ENCODE data around the gene RNPEP.

RNPEP gene

GRCh38 chr1:201999625-202000238 is 17.3 kb downstream of the RNPEP start:
- no peak overlapping the region for H3K4me3 ChIP-seq (ENCODE audit: control insufficient read depth, low read depth, low read length)
- TF ChIP-seq, protein P1, sequence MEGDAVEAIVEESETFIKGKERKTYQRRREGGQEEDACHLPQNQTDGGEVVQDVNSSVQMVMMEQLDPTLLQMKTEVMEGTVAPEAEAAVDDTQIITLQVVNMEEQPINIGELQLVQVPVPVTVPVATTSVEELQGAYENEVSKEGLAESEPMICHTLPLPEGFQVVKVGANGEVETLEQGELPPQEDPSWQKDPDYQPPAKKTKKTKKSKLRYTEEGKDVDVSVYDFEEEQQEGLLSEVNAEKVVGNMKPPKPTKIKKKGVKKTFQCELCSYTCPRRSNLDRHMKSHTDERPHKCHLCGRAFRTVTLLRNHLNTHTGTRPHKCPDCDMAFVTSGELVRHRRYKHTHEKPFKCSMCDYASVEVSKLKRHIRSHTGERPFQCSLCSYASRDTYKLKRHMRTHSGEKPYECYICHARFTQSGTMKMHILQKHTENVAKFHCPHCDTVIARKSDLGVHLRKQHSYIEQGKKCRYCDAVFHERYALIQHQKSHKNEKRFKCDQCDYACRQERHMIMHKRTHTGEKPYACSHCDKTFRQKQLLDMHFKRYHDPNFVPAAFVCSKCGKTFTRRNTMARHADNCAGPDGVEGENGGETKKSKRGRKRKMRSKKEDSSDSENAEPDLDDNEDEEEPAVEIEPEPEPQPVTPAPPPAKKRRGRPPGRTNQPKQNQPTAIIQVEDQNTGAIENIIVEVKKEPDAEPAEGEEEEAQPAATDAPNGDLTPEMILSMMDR (conservative IDR thresholded peaks at IDR 0.05; ENCODE audit: control insufficient read depth, insufficient read depth, low read depth, low read length): peak; percentile 84
- DNase-seq (ENCODE audit: low read depth): peak; percentile 55

DNA sequence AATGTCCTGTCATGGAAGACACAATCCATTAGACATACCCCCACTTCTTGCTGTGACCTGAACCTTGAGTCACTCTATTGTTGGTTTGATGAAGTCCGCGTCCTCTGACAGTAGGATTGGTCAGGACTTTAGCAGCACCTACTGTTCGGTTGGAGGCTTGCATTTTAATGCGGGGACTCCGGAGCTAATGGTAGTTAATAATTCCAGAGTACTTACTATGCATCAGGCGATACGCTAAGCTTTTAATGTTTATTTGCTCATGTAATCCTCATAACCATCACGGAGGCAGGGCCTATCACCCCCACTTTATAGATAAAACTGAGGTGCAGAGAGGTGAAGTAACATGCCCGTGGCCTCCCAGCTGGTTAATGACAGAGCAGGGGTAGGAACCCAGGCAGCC is 20.1 kb downstream of the RNPEP start:
- H3K4me3 ChIP-seq (ENCODE audit: control insufficient read depth, low read depth, low read length): no peak overlapping the region
- DNase-seq (ENCODE audit: low read depth): no peak
- TF ChIP-seq, protein P1 (conservative IDR thresholded peaks at IDR 0.05; ENCODE audit: control insufficient read depth, insufficient read depth, low read depth, low read length): no peak

DNA sequence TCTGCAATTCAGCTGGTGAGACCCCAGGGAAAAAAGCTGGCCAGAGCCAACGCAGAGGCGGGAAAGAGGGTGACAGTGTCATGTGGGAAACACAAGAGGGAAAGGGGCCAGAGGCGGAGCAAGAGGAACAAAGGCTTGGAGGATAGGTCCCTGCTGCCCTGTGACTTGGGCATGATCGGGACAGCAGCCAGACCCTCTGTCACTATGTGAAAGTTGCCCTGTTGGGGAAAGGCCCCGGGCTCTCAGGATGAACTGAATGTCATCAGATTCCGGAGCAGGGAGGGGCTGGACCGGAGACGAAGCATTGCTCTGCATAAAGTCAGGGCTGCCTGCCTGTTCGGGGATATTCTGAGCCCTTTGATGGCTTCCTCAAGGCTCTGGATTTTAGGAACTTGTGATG is 22.3 kb downstream of the RNPEP start:
- TF ChIP-seq, protein P1 (conservative IDR thresholded peaks at IDR 0.05; ENCODE audit: control insufficient read depth, insufficient read depth, low read depth, low read length): no peak
- no peak for DNase-seq (ENCODE audit: low read depth)

DNA sequence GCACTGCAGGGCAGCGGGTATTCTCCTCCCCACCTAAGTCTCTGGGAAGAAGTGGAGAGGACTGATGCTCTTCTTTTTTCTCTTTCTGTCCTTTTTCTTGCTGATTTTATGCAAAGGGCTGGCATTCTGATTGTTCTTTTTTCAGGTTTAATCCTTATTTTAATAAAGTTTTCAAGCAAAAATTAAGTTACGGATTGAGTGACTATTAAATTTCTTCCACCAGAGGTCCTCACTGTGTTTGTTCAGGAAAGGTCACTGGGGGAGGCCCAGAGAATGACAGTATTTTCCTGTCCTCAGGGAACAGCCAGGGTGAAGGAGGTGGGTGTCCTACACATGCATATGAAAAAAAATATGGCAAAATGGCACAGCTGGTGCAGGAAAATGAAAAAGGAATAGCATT is 23.5 kb downstream of the RNPEP start:
- DNase-seq (ENCODE audit: low read depth): peak; percentile 37
- no peak overlapping the region for H3K4me3 ChIP-seq (ENCODE audit: control insufficient read depth, low read depth, low read length)
- TF ChIP-seq, protein P1 (conservative IDR thresholded peaks at IDR 0.05; ENCODE audit: control insufficient read depth, insufficient read depth, low read depth, low read length): peak; percentile 34

More for the DNA sequence above, 22.3 kb downstream of the RNPEP start:
- no peak overlapping the region for H3K4me3 ChIP-seq (ENCODE audit: control insufficient read depth, low read depth, low read length)

GRCh38 chr1:202007304-202007703 is 24.9 kb downstream of the RNPEP start:
- H3K4me3 ChIP-seq (ENCODE audit: control insufficient read depth, low read depth, low read length): no peak overlapping the region
- DNase-seq (ENCODE audit: low read depth): no peak
- TF ChIP-seq, protein P1 (conservative IDR thresholded peaks at IDR 0.05; ENCODE audit: control insufficient read depth, insufficient read depth, low read depth, low read length): no peak

DNA sequence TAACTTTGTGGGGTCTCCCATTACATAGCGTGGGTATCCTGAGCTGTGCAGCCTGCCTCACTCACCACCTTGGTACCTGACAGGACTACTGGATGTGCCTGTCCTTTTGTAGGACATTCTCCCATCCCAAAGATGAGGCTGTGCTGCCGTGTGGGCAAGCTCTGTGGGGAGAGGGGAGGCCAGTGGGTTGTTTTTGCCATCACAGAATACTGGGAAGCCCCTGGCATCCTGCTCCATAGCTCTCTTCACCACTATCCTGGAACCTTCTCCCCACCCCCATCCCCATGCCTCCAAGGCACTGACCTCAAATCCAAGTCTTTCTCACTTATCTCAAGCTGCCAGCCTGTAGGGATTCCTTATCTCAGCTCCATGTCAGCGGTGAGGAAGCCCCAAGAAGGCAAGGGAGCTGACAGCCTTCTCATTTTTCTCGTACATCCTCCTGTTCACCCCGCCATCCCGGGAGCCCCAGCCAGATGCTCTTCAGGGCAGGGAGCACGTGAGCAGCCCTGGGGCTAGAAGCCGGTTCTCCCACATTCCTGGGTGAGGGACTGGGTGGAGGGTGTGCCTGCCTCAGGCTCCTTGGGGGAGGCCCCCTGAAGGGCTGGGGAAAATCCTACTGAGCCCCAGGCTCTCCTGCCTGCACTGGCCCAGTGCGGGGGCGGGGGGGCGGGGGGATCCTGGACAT is 25.5 kb downstream of the RNPEP start:
- H3K4me3 ChIP-seq (ENCODE audit: control insufficient read depth, low read depth, low read length): no peak overlapping the region
- DNase-seq (ENCODE audit: low read depth): no peak
- TF ChIP-seq, protein P1 (conservative IDR thresholded peaks at IDR 0.05; ENCODE audit: control insufficient read depth, insufficient read depth, low read depth, low read length): no peak
